CD4-positive, alpha-beta T cell (primary cell): ENCODE results near the gene NAV2. TPM values are rescaled to one million over a fixed set of nuclear protein-coding genes. Genes with fewer than 3 reads are reported as not detected.

Source experiments
- ATAC-seq: fragments of 200-7000 bp; cut with Tn5 transposase; one replicate; pipeline ENCODE4 v1.10.0; 2022; ENCODE audit warnings: mild to moderate bottlenecking; ENCODE audit not compliant: poor library complexity
- CTCF ChIA-PET: fragments of 350-600 bp; sonication (Branson Sonifier 250); formaldehyde crosslinking; loops from one replicate; lab custom pipeline; 2021; ENCODE audit warnings: antibody characterized with exemption, inconsistent platforms; lab: Charles Lee
- POLR2A ChIA-PET: fragments of 350-600 bp; sonication (Branson Sonifier 250); formaldehyde crosslinking; loops from one replicate; lab custom pipeline; 2021; ENCODE audit warnings: antibody characterized with exemption, inconsistent platforms; lab: Charles Lee
- DNase-seq, 14 experiments: peaks; one replicate each; pipeline ENCODE4 v3.0.0-alpha.2; 2013 to 2020; ENCODE audit warnings: mixed read lengths in 2 of 14
- H3K27ac ChIP-seq, 2 donors: one replicate each; pipeline versions ENCODE4 v1.5.1 to v1.7.0; 2013; ENCODE audit warnings: low read length in 2 of 2, low read depth in 1 of 2, mild to moderate bottlenecking in 1 of 2
- H3K27me3 ChIP-seq, 2 experiments: 1 replicate in 1 of 2; 2 replicates in 1 of 2; pipeline versions ENCODE4 v1.6.1 to v1.7.0; 2013; ENCODE audit warnings: low read length in 2 of 2, control low read depth in 1 of 2, mild to moderate bottlenecking in 1 of 2, moderate library complexity in 1 of 2; ENCODE audit not compliant: insufficient read depth in 2 of 2, control insufficient read depth in 1 of 2
- H3K36me3 ChIP-seq: one replicate; pipeline ENCODE4 v1.6.1; 2013; ENCODE audit warnings: low read length, control low read depth; ENCODE audit not compliant: insufficient read depth
- H3K4me1 ChIP-seq: one replicate; pipeline ENCODE4 v1.6.1; 2013; ENCODE audit warnings: low read length, control low read depth; ENCODE audit not compliant: insufficient read depth
- H3K4me3 ChIP-seq: one replicate; pipeline ENCODE4 v1.5.1; 2013; ENCODE audit warnings: mild to moderate bottlenecking, low read length, moderate library complexity
- H3K9me3 ChIP-seq, 2 experiments: 1 replicate in 1 of 2; 2 replicates in 1 of 2; pipeline versions ENCODE4 v1.6.1 to v1.7.0; 2013; ENCODE audit warnings: low read length in 2 of 2, mild to moderate bottlenecking in 2 of 2, control low read depth in 1 of 2, moderate library complexity in 1 of 2; ENCODE audit not compliant: control insufficient read depth in 1 of 2, insufficient read depth in 1 of 2
- H3K27ac Mint-ChIP-seq: one replicate; pipeline ENCODE4 v1.8.0; 2020; ENCODE audit warnings: mixed read lengths
- H3K27me3 Mint-ChIP-seq: one replicate; pipeline ENCODE4 v1.8.0; 2021; ENCODE audit warnings: mixed read lengths
- H3K36me3 Mint-ChIP-seq: one replicate; pipeline ENCODE4 v1.8.0; 2021; ENCODE audit warnings: low read depth, mixed read lengths
- H3K4me1 Mint-ChIP-seq: one replicate; pipeline ENCODE4 v1.8.0; 2021; ENCODE audit warnings: low read depth, mixed read lengths
- H3K4me3 Mint-ChIP-seq: one replicate; pipeline ENCODE4 v1.8.0; 2020; ENCODE audit warnings: mild to moderate bottlenecking, mixed read lengths
- H3K9me3 Mint-ChIP-seq: one replicate; pipeline ENCODE4 v1.8.0; 2020; ENCODE audit warnings: mixed read lengths
- intact Hi-C, 2 experiments: fragments of 100-400 bp; cut with DNase I in 1 of 2; cut with micrococcal nuclease in 1 of 2; formaldehyde crosslinking; loops; one replicate each; pipeline versions ENCODE4 v1.15.1 to v1.9.0; 2023 to 2025; cut with DNase I, micrococcal nuclease
- total RNA-seq, 174 experiments: library from RNA in 2 of 174; stranded (reverse) in 2 of 174; gene quantifications; one replicate each; pipeline ENCODE4 v1.2.3 and lab custom pipeline; 2021 to 2026
- TF ChIP-seq, protein P1 (sequence below): fragments of 200-600 bp; IDR thresholded peaks from one replicate; pipeline ENCODE4 v1.8.0; 2022; ENCODE audit warnings: antibody characterized with exemption, mild to moderate bottlenecking

Gene NAV2
- total RNA-seq, 2 experiments from 2014 or later = 0.55 to 0.64 TPM

DNA sequence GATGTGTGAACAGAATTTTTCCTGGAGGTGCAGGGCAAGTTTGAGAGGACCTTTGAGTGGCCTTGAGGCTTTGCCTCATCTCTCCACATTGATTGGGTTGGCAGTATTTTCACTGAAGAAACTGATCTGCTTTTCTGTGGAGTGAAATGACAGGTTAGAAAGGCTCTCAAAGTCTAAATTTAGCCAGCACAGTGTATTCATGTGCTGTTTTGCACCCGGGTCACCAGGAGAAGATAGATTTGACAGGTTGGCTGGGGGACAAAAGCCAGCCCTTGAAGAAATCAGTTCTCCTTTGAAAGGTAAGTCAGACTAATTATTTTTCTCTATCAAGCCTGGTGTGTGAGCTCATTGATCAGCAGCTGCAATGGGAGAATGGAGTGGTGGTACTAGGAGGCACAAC is 294.7 kb downstream of the NAV2 start:
- no peaks in the 10 kb centered on the region for H3K36me3 Mint-ChIP-seq
- no peak overlapping the region for H3K27ac ChIP-seq
- H3K9me3 ChIP-seq = no peaks in the 10 kb centered on the region
- intact Hi-C loops = no loop called here
- no peak overlapping the region for H3K27ac Mint-ChIP-seq
- H3K4me1 Mint-ChIP-seq = no peaks in the 10 kb centered on the region
- no peak overlapping the region for H3K4me3 Mint-ChIP-seq
- POLR2A ChIA-PET = no interaction called here
- TF ChIP-seq, protein P1, sequence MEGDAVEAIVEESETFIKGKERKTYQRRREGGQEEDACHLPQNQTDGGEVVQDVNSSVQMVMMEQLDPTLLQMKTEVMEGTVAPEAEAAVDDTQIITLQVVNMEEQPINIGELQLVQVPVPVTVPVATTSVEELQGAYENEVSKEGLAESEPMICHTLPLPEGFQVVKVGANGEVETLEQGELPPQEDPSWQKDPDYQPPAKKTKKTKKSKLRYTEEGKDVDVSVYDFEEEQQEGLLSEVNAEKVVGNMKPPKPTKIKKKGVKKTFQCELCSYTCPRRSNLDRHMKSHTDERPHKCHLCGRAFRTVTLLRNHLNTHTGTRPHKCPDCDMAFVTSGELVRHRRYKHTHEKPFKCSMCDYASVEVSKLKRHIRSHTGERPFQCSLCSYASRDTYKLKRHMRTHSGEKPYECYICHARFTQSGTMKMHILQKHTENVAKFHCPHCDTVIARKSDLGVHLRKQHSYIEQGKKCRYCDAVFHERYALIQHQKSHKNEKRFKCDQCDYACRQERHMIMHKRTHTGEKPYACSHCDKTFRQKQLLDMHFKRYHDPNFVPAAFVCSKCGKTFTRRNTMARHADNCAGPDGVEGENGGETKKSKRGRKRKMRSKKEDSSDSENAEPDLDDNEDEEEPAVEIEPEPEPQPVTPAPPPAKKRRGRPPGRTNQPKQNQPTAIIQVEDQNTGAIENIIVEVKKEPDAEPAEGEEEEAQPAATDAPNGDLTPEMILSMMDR = no peak
- H3K27me3 ChIP-seq = no peaks in the 10 kb centered on the region
- peaks cover 16% of the 10 kb centered on the region for H3K27me3 Mint-ChIP-seq
- no peaks in the 10 kb centered on the region for H3K4me1 ChIP-seq
- no peak for DNase-seq
- CTCF ChIA-PET = no interaction called here
- no peaks in the 10 kb centered on the region for H3K36me3 ChIP-seq
- H3K9me3 Mint-ChIP-seq = no peaks in the 10 kb centered on the region
- no peak for ATAC-seq
- no peak overlapping the region for H3K4me3 ChIP-seq

DNA sequence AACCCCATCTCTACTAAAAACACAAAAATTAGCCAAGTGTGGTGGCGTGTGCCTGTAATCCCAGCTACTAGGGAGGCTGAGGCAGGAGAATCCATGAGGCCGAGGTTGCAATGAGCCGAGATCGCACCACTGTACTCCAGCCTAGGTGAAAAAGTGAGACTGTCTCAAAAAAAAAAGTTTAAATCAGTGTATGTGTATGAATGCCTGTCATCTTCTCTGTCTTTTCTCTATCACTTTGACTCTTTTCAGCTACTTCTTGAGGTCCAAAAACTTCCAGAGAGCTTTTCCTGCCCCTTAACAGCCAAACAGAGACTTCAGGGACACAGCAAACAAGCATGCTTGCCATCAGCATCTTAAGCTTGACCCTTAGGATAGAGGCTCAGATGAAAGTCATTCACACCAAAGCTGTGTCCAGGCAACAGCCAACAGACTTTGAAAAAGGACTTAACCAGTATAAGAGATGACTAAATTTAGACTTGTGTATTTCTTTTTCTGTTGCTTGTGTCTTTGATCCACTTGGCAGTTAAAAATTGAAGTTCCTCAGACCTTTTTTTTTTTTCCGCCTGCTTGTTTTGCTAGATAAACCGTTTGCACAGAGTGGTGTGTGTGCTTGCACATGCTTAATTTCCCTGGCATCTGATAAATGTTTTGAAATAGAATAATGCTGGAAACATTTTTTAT is 295.7 kb downstream of the NAV2 start:
- no peak for ATAC-seq
- no peaks in the 10 kb centered on the region for H3K27me3 ChIP-seq
- H3K36me3 ChIP-seq = no peaks in the 10 kb centered on the region
- Mint-ChIP-seq H3K27me3 (peaks cover 20% of the 10 kb centered on the region), H3K4me1 (no peaks in the 10 kb centered on the region), H3K36me3 (no peaks in the 10 kb centered on the region), H3K4me3 (no peak overlapping the region), H3K27ac (no peak overlapping the region), H3K9me3 (no peaks in the 10 kb centered on the region)
- TF ChIP-seq, protein P1 = no peak
- H3K4me3 ChIP-seq = no peak overlapping the region
- POLR2A ChIA-PET = no interaction called here
- H3K4me1 ChIP-seq = no peaks in the 10 kb centered on the region
- intact Hi-C loops = no loop called here
- H3K27ac ChIP-seq = no peak overlapping the region
- no peaks in the 10 kb centered on the region for H3K9me3 ChIP-seq
- CTCF ChIA-PET = no interaction called here
- no peak for DNase-seq

DNA sequence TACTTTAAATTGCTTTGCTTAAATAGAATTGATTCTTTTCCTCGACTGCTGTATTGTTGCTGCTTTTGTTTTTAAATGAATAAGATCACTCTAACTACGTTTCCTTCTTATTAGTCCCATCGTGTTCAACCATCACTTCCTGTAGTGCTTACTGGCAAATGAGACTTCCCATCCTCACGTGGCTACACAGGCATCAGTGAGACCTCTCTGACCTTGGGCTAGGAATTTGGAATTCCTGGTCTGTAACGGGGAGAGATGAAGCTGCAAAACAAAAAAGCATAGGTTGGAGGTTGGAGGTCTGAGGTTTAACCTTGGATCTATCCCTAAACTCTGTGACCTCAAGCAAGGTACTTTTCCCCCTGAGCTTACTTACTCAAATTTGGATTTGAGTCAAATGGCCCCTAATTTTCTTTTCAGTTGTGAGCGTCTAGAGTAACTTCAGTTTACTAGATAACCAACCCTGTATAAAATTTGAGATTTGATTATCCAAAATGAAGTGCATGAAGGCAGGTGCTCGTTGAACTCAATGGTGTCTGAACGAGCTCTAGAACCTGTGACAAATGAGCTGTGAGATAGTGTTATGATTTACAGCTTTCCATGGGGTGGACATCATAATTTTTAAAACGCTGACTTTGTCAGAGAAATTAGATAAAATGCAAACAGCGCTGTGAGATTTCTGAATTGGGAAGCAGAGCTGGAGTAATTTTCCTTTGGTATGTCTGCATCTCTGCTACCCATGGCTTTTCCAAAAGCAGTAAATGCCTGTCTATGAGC is 296.4 kb downstream of the NAV2 start:
- no peaks in the 10 kb centered on the region for H3K4me1 Mint-ChIP-seq
- H3K27me3 ChIP-seq = peaks cover 0 to 1% of the 10 kb centered on the region in 2 experiments
- no peak for ATAC-seq
- TF ChIP-seq, protein P1 = no peak
- H3K4me3 Mint-ChIP-seq = no peak overlapping the region
- no peak overlapping the region for H3K4me3 ChIP-seq
- H3K27ac ChIP-seq = no peak overlapping the region
- CTCF ChIA-PET = no interaction called here
- no peak for DNase-seq
- H3K9me3 Mint-ChIP-seq = no peaks in the 10 kb centered on the region
- no peaks in the 10 kb centered on the region for H3K36me3 Mint-ChIP-seq
- H3K36me3 ChIP-seq = no peaks in the 10 kb centered on the region
- no peaks in the 10 kb centered on the region for H3K4me1 ChIP-seq
- no peaks in the 10 kb centered on the region for H3K9me3 ChIP-seq
- H3K27ac Mint-ChIP-seq = no peak overlapping the region
- intact Hi-C loops = no loop called here
- POLR2A ChIA-PET = no interaction called here
- H3K27me3 Mint-ChIP-seq = peaks cover 17% of the 10 kb centered on the region
